Mammary epithelial cell (primary cell): ENCODE measurements around the gene TRPM2.

Experiments used
- EZH2 ChIP-seq: IDR thresholded peaks from 2 replicates; pipeline ENCODE4 v1.6.1; 2012; ENCODE audit warnings: low read length, inconsistent platforms, borderline replicate concordance
- TF ChIP-seq, protein P1 (sequence below), 2 donors: IDR thresholded peaks in 1 of 2; conservative IDR thresholded peaks in 1 of 2; 2 replicates each; pipeline ENCODE4 v1.5.1; 2011 to 2012; ENCODE audit warnings: inconsistent platforms in 2 of 2, low read length in 2 of 2, mild to moderate bottlenecking in 2 of 2, control low read depth in 1 of 2, low read depth in 1 of 2; ENCODE audit not compliant: insufficient read depth in 1 of 2; ENCODE audit errors: extremely low read depth in 1 of 2

DNA sequence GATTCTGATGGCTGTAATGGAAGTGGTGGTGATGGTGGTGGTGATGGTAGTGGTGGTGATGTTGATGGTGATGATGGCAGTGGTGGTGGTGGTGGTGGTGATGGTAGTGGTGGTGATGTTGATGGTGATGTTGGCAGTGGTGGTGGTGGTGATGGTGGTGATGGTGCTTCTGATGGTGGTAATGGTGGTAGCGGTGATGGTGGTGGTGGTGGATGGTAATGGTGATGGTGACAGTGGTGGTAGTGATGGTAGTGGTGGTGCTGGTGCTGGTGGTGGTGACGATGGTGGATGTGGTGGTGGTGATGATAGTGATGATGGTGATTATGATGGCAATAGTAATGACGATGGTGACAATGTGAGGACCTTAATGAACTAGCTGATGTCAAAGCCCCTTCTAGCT lies 66.3 kb downstream of the TRPM2 start:
- TF ChIP-seq, protein P1, sequence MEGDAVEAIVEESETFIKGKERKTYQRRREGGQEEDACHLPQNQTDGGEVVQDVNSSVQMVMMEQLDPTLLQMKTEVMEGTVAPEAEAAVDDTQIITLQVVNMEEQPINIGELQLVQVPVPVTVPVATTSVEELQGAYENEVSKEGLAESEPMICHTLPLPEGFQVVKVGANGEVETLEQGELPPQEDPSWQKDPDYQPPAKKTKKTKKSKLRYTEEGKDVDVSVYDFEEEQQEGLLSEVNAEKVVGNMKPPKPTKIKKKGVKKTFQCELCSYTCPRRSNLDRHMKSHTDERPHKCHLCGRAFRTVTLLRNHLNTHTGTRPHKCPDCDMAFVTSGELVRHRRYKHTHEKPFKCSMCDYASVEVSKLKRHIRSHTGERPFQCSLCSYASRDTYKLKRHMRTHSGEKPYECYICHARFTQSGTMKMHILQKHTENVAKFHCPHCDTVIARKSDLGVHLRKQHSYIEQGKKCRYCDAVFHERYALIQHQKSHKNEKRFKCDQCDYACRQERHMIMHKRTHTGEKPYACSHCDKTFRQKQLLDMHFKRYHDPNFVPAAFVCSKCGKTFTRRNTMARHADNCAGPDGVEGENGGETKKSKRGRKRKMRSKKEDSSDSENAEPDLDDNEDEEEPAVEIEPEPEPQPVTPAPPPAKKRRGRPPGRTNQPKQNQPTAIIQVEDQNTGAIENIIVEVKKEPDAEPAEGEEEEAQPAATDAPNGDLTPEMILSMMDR (conservative IDR thresholded peaks at IDR 0.05 in 1 of 2, IDR thresholded peaks at IDR 0.05 in 1 of 2; ENCODE audit: extremely low read depth in 1 of 2, insufficient read depth in 1 of 2, low read depth in 1 of 2, low read length in 2 of 2) = no peak
- TF ChIP-seq EZH2 = no peak
